Mammary epithelial cell (primary cell): ENCODE measurements around the gene CDKN2B-AS1.

Source experiments
- EZH2 ChIP-seq: IDR thresholded peaks from 2 replicates; pipeline ENCODE4 v1.6.1; 2012; ENCODE audit warnings: low read length, inconsistent platforms, borderline replicate concordance
- TF ChIP-seq, protein P1 (sequence below), 2 donors: IDR thresholded peaks in 1 of 2; conservative IDR thresholded peaks in 1 of 2; 2 replicates each; pipeline ENCODE4 v1.5.1; 2011 to 2012; ENCODE audit warnings: inconsistent platforms in 2 of 2, low read length in 2 of 2, mild to moderate bottlenecking in 2 of 2, control low read depth in 1 of 2, low read depth in 1 of 2; ENCODE audit not compliant: insufficient read depth in 1 of 2; ENCODE audit errors: extremely low read depth in 1 of 2

DNA sequence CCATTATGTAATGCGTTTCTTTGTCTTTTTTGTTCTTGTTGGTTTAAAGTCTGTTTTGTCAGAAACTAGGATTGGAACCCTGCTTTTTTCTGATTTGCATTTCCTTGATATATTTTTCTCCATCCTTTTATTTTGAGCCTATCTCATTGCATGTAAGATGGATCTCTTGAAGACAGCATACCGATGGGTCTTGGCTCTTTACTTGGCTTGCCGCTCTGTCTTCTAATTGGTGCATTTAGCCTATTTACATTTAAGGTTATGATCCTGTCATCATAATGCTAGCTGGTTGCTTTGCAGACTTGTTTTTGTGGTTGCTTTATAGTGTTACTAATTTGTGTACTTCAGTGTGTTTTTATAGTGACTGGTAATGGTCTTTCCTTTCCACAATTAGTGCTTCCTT, 27.8 kb downstream of the CDKN2B-AS1 start:
- no peak for TF ChIP-seq EZH2
- TF ChIP-seq, protein P1, sequence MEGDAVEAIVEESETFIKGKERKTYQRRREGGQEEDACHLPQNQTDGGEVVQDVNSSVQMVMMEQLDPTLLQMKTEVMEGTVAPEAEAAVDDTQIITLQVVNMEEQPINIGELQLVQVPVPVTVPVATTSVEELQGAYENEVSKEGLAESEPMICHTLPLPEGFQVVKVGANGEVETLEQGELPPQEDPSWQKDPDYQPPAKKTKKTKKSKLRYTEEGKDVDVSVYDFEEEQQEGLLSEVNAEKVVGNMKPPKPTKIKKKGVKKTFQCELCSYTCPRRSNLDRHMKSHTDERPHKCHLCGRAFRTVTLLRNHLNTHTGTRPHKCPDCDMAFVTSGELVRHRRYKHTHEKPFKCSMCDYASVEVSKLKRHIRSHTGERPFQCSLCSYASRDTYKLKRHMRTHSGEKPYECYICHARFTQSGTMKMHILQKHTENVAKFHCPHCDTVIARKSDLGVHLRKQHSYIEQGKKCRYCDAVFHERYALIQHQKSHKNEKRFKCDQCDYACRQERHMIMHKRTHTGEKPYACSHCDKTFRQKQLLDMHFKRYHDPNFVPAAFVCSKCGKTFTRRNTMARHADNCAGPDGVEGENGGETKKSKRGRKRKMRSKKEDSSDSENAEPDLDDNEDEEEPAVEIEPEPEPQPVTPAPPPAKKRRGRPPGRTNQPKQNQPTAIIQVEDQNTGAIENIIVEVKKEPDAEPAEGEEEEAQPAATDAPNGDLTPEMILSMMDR (conservative IDR thresholded peaks at IDR 0.05 in 1 of 2, IDR thresholded peaks at IDR 0.05 in 1 of 2; ENCODE audit: extremely low read depth in 1 of 2, insufficient read depth in 1 of 2, low read depth in 1 of 2, low read length in 2 of 2), result no peak
